GM12878 (cell line): ENCODE measurements around the gene NEDD8. TPM values are rescaled to one million over a fixed set of nuclear protein-coding genes. Genes with fewer than 3 reads are reported as not detected.
A peak's percentile ranks its signal among the peaks of the same experiment; 100 is the strongest.

ENCODE experiments used
- BHLHE40 ChIP-seq, 2 experiments: fragments of 450-650 bp in 1 of 2; IDR thresholded peaks; 2 replicates each; pipeline ENCODE4 v1.6.1; 2011 to 2017; ENCODE audit warnings: low read depth in 2 of 2, borderline replicate concordance in 1 of 2, improper control_type of control experiment in 1 of 2, low read length in 1 of 2, mild to moderate bottlenecking in 1 of 2
- EGR1 ChIP-seq, 2 experiments: IDR thresholded peaks; 1 replicate in 1 of 2; 2 replicates in 1 of 2; pipeline ENCODE4 v1.6.1; 2011 to 2012; ENCODE audit warnings: low read depth in 2 of 2, low read length in 2 of 2, borderline replicate concordance in 1 of 2, mild to moderate bottlenecking in 1 of 2, moderate library complexity in 1 of 2
- FOS ChIP-seq: IDR thresholded peaks from 3 replicates; pipeline ENCODE4 v1.6.1; 2011; ENCODE audit warnings: borderline replicate concordance; ENCODE audit not compliant: insufficient read length; ENCODE audit errors: extremely low read depth
- JUNB ChIP-seq: IDR thresholded peaks from 2 replicates; pipeline ENCODE4 v1.6.1; 2016; ENCODE audit warnings: antibody characterized with exemption, mild to moderate bottlenecking
- MXI1 ChIP-seq: fragments of 150-350 bp; IDR thresholded peaks from 2 replicates; pipeline ENCODE4 v1.6.1; 2011; ENCODE audit warnings: low read depth, mild to moderate bottlenecking, inconsistent platforms, low read length, improper control_type of control experiment
- POLR2AphosphoS2 ChIP-seq: IDR thresholded peaks from 2 replicates; pipeline ENCODE4 v1.6.1; 2011; ENCODE audit warnings: low read depth, mild to moderate bottlenecking, low read length, improper control_type of control experiment, moderate library complexity
- POU2F2 ChIP-seq: IDR thresholded peaks from 3 replicates; pipeline ENCODE4 v1.6.1; 2011; ENCODE audit warnings: low read depth, mild to moderate bottlenecking, low read length, borderline replicate concordance
- RFX5 ChIP-seq: IDR thresholded peaks from 2 replicates; pipeline ENCODE4 v1.6.1; 2011; ENCODE audit warnings: low read depth, low read length, improper control_type of control experiment
- SIN3A ChIP-seq: IDR thresholded peaks from 2 replicates; pipeline ENCODE4 v1.6.1; 2012; ENCODE audit warnings: low read depth, low read length, improper control_type of control experiment
- SIX5 ChIP-seq: IDR thresholded peaks from 2 replicates; pipeline ENCODE4 v1.6.1; 2011; ENCODE audit warnings: mild to moderate bottlenecking, low read depth, low read length, moderate library complexity; ENCODE audit not compliant: severe bottlenecking
- SMARCA5 ChIP-seq: fragments of 450-650 bp; IDR thresholded peaks from 2 replicates; pipeline ENCODE4 v1.6.1; 2017; ENCODE audit warnings: mild to moderate bottlenecking
- SMC3 ChIP-seq: IDR thresholded peaks from 2 replicates; pipeline ENCODE4 v1.6.1; 2011; ENCODE audit warnings: low read length, improper control_type of control experiment, borderline replicate concordance
- SPI1 ChIP-seq: IDR thresholded peaks from 2 replicates; pipeline ENCODE4 v1.6.1; 2011; ENCODE audit warnings: low read depth, mild to moderate bottlenecking, low read length, moderate library complexity, borderline replicate concordance; ENCODE audit not compliant: insufficient read depth
- TCF12 ChIP-seq: IDR thresholded peaks from 2 replicates; pipeline ENCODE4 v1.6.1; 2011; ENCODE audit warnings: low read depth, mild to moderate bottlenecking, low read length
- ZNF207 ChIP-seq: fragments of 450-650 bp; IDR thresholded peaks from 2 replicates; pipeline ENCODE4 v1.6.1; 2014; ENCODE audit warnings: antibody characterized with exemption, mild to moderate bottlenecking, borderline replicate concordance
- ZNF217 ChIP-seq: fragments of 450-650 bp; IDR thresholded peaks from 2 replicates; pipeline ENCODE4 v1.6.1; 2017; ENCODE audit warnings: antibody characterized with exemption, mild to moderate bottlenecking
- ZNF384 ChIP-seq: IDR thresholded peaks from 2 replicates; pipeline ENCODE4 v1.6.1; 2012; ENCODE audit warnings: low read depth, mild to moderate bottlenecking, low read length, improper control_type of control experiment, borderline replicate concordance
- ZZZ3 ChIP-seq: IDR thresholded peaks from 2 replicates; pipeline ENCODE4 v1.6.1; 2011; ENCODE audit warnings: low read depth; ENCODE audit not compliant: control insufficient read depth, insufficient read length
- polyA plus RNA-seq, 11 experiments: library from polyadenylated mRNA; depleted of rRNA in 4 of 11; unstranded in 6 of 11; stranded (reverse) in 5 of 11; fragments of >200 nt; fragmentation: Nextera tagmentation in 4 of 11; fragmentation: Illumina TruSeq in 1 of 11; extraction: Ambion mirVana in 4 of 11; extraction: Trizol in 1 of 11; gene quantifications; 1 replicate in 1 of 11; 2 replicates in 10 of 11; pipeline versions ENCODE4 v1.2.1 to v1.2.3, GENCODE V29; 2011 to 2016; ENCODE audit warnings: inconsistent platforms in 2 of 11, missing spikeins in 2 of 11, low read depth in 1 of 11
- total RNA-seq, 4 experiments: library from RNA; depleted of rRNA in 3 of 4; stranded (reverse); fragments of >200 nt in 3 of 4; fragmentation: Illumina TruSeq in 1 of 4; extraction: Trizol in 1 of 4; gene quantifications; 2 replicates each; pipeline versions ENCODE4 v1.2.1 to v1.2.3, GENCODE V29; 2013 to 2021
- TF ChIP-seq, protein P1 (sequence below): fragments of 150-350 bp; IDR thresholded peaks from 2 replicates; pipeline ENCODE4 v1.6.1; 2014; ENCODE audit warnings: mild to moderate bottlenecking, low read depth, low read length
- TF ChIP-seq, protein P2 (sequence below): fragments of 450-650 bp; IDR thresholded peaks from 2 replicates; pipeline ENCODE4 v1.6.1; 2016; ENCODE audit warnings: mild to moderate bottlenecking
- TF ChIP-seq, protein P3 (sequence below): fragments of 450-650 bp; IDR thresholded peaks from 2 replicates; pipeline ENCODE4 v1.6.1; 2016; ENCODE audit warnings: mild to moderate bottlenecking, moderate library complexity, borderline replicate concordance

The NEDD8 gene
- total and polyA plus RNA-seq, 10 of the 15 experiments (the other 5 are each of a cell fraction or from before 2014, with no cell fraction given) = 164 to 991 (median 300) TPM

DNA sequence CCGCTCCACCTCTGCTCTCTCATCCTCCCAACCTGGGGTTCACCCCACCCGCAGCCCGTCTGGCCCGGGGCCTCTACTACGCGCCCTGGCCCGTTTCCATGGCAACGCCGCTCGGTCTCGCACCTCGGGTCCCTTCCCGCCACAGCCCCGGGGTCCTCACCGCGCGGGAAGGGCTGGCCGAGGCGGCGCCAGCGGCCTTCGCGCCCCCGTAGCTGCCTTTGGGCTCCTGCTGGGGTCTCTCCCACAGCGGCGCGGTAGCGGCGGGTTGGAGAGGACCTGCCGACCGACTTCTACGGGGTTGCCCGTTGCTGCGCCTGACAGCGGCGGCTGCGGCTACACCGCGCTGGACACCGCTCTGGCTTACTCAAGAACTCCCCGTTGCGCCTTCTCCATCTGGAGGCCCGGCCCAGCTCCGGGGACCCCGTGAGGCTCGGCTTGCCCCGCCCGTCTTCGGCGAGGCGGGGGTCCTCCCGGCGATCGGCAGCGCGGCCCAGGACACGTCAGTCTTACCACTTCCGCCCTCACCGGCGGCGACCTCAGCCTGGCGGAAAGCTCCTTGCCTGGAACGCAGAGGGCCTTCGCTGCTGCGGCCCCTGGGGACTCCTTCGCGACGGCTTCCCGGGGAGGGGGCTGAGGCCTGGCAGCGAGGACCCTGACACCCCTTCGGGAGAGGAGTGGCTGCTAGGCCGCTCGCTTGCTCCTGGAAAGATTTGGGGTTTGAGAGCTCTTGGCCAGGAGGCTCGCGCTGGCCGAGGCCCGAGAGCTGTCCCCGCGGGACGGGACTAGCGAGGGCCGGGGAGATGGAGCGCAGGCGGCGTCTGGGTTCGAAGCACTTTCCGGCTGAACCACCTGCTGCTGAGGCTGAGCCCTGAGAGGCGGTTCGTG is 36.7 kb downstream of the NEDD8 start, which contains the start of gene TM9SF1 (continued):
- TF ChIP-seq SIX5 (peak; percentile 70), SMC3 (peak; percentile 2; the same call in 1 of the 2 replicates), POU2F2 (peak; percentile 48; the same call in 1 of the 3 replicates), SPI1 (no peak; the same call in 1 of the 2 replicates), RFX5 (0 out of 2 replicates have a peak, but pooled peaks have one; percentile 15), FOS (no peak), ZNF207 (peak; percentile 89), JUNB (no peak), BHLHE40 (IDR thresholded peaks at IDR 0.05; ENCODE audit: borderline replicate concordance in 1 of 2, low read depth in 2 of 2, low read length in 1 of 2) (peak in 1 of 2 experiments; percentile 43; a peak in 1 of 4 replicates), TCF12 (no peak; the same call in 1 of the 2 replicates), MXI1 (peak; percentile 55), SIN3A (peak; percentile 87), SMARCA5 (no peak; the same call in none of the 2 replicates), ZNF384 (no peak), ZNF217 (no peak), ZZZ3 (no peak), EGR1 (IDR thresholded peaks at IDR 0.05; ENCODE audit: borderline replicate concordance in 1 of 2, low read depth in 2 of 2, low read length in 2 of 2) (peak; percentile 12 to 37; a peak in 2 of 3 replicates), POLR2AphosphoS2 (peak; percentile 47; the same call in 1 of the 2 replicates)
- TF ChIP-seq, protein P1, sequence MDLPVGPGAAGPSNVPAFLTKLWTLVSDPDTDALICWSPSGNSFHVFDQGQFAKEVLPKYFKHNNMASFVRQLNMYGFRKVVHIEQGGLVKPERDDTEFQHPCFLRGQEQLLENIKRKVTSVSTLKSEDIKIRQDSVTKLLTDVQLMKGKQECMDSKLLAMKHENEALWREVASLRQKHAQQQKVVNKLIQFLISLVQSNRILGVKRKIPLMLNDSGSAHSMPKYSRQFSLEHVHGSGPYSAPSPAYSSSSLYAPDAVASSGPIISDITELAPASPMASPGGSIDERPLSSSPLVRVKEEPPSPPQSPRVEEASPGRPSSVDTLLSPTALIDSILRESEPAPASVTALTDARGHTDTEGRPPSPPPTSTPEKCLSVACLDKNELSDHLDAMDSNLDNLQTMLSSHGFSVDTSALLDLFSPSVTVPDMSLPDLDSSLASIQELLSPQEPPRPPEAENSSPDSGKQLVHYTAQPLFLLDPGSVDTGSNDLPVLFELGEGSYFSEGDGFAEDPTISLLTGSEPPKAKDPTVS = no peak; the same call in 1 of the 2 replicates
- TF ChIP-seq, protein P2, sequence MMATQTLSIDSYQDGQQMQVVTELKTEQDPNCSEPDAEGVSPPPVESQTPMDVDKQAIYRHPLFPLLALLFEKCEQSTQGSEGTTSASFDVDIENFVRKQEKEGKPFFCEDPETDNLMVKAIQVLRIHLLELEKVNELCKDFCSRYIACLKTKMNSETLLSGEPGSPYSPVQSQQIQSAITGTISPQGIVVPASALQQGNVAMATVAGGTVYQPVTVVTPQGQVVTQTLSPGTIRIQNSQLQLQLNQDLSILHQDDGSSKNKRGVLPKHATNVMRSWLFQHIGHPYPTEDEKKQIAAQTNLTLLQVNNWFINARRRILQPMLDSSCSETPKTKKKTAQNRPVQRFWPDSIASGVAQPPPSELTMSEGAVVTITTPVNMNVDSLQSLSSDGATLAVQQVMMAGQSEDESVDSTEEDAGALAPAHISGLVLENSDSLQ = peak; percentile 78
- TF ChIP-seq, protein P3, sequence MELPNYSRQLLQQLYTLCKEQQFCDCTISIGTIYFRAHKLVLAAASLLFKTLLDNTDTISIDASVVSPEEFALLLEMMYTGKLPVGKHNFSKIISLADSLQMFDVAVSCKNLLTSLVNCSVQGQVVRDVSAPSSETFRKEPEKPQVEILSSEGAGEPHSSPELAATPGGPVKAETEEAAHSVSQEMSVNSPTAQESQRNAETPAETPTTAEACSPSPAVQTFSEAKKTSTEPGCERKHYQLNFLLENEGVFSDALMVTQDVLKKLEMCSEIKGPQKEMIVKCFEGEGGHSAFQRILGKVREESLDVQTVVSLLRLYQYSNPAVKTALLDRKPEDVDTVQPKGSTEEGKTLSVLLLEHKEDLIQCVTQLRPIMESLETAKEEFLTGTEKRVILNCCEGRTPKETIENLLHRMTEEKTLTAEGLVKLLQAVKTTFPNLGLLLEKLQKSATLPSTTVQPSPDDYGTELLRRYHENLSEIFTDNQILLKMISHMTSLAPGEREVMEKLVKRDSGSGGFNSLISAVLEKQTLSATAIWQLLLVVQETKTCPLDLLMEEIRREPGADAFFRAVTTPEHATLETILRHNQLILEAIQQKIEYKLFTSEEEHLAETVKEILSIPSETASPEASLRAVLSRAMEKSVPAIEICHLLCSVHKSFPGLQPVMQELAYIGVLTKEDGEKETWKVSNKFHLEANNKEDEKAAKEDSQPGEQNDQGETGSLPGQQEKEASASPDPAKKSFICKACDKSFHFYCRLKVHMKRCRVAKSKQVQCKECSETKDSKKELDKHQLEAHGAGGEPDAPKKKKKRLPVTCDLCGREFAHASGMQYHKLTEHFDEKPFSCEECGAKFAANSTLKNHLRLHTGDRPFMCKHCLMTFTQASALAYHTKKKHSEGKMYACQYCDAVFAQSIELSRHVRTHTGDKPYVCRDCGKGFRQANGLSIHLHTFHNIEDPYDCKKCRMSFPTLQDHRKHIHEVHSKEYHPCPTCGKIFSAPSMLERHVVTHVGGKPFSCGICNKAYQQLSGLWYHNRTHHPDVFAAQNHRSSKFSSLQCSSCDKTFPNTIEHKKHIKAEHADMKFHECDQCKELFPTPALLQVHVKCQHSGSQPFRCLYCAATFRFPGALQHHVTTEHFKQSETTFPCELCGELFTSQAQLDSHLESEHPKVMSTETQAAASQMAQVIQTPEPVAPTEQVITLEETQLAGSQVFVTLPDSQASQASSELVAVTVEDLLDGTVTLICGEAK = peak; percentile 91
